Brain microvascular endothelial cell (primary cell): Measurements from ENCODE around the gene DCTN4.

ENCODE experiments used
- DNase-seq: peaks from one replicate; pipeline ENCODE4 v3.0.0-alpha.2; 2020
- H3K27ac ChIP-seq: fragments of 250-450 bp; sonication (Bioruptor Pico); 2 replicates; pipeline ENCODE4 v1.5.1; 2020; ENCODE audit warnings: mild to moderate bottlenecking, moderate library complexity
- H3K27me3 ChIP-seq: fragments of 250-450 bp; sonication (Bioruptor Pico); replicated peaks from 2 replicates; pipeline ENCODE4 v1.5.1; 2020; ENCODE audit warnings: mild to moderate bottlenecking
- H3K36me3 ChIP-seq: fragments of 250-450 bp; sonication (Bioruptor Pico); replicated peaks from 2 replicates; pipeline ENCODE4 v1.5.1; 2020; ENCODE audit warnings: mild to moderate bottlenecking
- H3K4me3 ChIP-seq: 2 replicates; pipeline ENCODE4 v1.5.1; 2011; ENCODE audit warnings: low read depth, mild to moderate bottlenecking, control low read depth, low read length, moderate library complexity
- in situ Hi-C: cut with HindIII; loops from 2 replicates; pipeline ENCODE4 v1.10.0; 2017; ENCODE audit warnings: low sequenced_read_pairs, low pct_ligation_motif_present
- TF ChIP-seq, protein P1 (sequence below): IDR thresholded peaks from 2 replicates; pipeline ENCODE4 v1.5.1; 2011; ENCODE audit warnings: low read depth, mild to moderate bottlenecking, moderate library complexity, low read length, control low read depth, inconsistent platforms; ENCODE audit errors: missing control alignments

The DCTN4 gene

DNA sequence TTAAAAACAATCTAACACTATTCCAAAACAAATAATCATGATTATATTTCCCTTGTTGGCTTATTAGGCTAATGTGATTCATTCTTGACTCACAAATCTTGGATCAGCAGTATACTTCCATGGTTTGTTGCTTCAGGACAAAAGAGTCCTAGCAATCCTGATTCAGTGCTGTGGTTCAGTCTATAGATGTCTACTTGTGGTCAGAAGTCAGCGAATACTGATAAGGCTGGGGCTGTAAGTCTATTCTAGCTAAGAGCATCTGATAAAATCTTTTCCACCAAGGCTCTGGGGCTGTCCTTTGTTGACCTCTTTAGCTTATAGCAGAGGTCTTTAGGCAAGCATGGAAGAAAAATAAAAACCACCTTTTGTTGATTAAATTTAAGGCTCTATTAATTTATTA is 15.3 kb upstream of the DCTN4 start:
- Histone ChIP-seq H3K36me3 (no peaks in the 10 kb centered on the region), H3K27ac (peak overlapping the region; percentile 36), H3K4me3 (no peak overlapping the region), H3K27me3 (no peaks in the 10 kb centered on the region)
- TF ChIP-seq, protein P1, sequence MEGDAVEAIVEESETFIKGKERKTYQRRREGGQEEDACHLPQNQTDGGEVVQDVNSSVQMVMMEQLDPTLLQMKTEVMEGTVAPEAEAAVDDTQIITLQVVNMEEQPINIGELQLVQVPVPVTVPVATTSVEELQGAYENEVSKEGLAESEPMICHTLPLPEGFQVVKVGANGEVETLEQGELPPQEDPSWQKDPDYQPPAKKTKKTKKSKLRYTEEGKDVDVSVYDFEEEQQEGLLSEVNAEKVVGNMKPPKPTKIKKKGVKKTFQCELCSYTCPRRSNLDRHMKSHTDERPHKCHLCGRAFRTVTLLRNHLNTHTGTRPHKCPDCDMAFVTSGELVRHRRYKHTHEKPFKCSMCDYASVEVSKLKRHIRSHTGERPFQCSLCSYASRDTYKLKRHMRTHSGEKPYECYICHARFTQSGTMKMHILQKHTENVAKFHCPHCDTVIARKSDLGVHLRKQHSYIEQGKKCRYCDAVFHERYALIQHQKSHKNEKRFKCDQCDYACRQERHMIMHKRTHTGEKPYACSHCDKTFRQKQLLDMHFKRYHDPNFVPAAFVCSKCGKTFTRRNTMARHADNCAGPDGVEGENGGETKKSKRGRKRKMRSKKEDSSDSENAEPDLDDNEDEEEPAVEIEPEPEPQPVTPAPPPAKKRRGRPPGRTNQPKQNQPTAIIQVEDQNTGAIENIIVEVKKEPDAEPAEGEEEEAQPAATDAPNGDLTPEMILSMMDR: no peak
- peak; percentile 89 for DNase-seq
- in situ Hi-C loops: no loop called here

GRCh38 chr5:150771034-150771795 is 12.4 kb upstream of the DCTN4 start:
- no peak overlapping the region for H3K27ac ChIP-seq
- TF ChIP-seq, protein P1: no peak
- DNase-seq: no peak
- H3K27me3 ChIP-seq: no peaks in the 10 kb centered on the region
- H3K4me3 ChIP-seq: no peak overlapping the region
- no peaks in the 10 kb centered on the region for H3K36me3 ChIP-seq
- in situ Hi-C loops: no loop called here

DNA sequence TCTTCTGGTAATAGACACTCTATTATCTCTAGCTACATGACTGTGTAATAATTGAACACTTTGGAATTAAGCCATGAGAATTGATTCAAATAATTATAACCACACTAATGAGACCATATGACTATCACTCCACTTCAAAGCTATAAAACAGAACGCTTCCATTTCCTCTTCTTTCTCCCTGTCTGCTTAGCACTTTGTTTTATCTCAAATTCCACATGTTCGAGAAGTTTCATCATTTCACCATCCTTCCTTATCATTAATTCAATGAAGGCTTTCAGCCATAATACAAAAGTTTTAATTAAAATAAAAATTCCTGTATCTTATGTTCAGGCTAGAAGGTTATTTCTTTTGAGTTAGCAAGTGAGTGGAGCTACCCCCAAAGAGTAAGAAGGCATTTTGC is 7.4 kb upstream of the DCTN4 start:
- TF ChIP-seq, protein P1: no peak

GRCh38 chr5:150765799-150766169 is 7.0 kb upstream of the DCTN4 start:
- in situ Hi-C loops: no loop called here
- TF ChIP-seq, protein P1: no peak
- H3K27ac ChIP-seq: no peak overlapping the region
- no peak for DNase-seq
- no peaks in the 10 kb centered on the region for H3K36me3 ChIP-seq
- H3K27me3 ChIP-seq: no peaks in the 10 kb centered on the region
- no peak overlapping the region for H3K4me3 ChIP-seq

More for the DNA sequence above, 7.4 kb upstream of the DCTN4 start:
- Histone ChIP-seq H3K27ac (no peak overlapping the region), H3K36me3 (no peaks in the 10 kb centered on the region), H3K27me3 (no peaks in the 10 kb centered on the region), H3K4me3 (no peak overlapping the region)
- in situ Hi-C loops: no loop called here
- no peak for DNase-seq

DNA sequence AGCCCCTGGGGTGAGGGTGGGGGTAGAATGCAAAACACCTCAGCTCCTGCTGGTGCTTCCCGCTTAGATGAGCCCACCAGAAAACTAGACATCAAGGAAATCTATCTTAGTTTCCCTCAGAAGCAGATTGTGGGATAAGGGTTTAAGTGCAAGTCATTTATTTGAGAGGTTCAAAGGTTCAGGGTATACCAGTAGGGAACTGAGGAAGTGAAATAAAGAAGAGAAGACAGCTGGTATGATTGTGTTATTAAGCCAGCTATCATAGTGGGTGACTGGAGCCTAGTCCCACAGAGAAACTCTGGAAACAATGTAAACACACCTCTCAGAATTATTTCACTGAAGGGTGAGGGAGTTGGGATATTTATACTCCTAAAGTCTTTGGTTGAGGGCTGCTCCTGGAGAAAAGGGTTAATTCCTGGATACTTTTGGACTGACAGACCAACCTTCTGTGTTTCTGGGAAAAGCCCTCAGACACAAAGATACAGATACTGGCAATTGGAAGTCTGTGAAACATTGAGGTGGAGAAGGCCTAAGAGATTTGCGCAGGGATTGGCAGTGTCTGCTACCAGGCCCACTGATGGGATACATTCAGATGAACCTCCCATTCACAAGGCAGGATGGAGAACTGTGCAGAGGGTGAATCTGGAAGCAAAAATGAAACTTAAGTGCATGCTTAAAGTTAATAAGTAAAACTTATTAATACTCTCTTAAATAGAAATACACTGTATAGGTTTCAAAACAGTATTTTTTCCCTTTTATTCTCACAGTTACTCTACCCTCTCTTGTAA is 6.4 kb upstream of the DCTN4 start:
- Histone ChIP-seq H3K36me3 (no peaks in the 10 kb centered on the region), H3K27me3 (no peaks in the 10 kb centered on the region), H3K27ac (no peak overlapping the region), H3K4me3 (no peak overlapping the region)
- in situ Hi-C loops: no loop called here
- no peak for DNase-seq
- TF ChIP-seq, protein P1: no peak
